H1 (cell line): ENCODE results near the gene TMEM232. TPM values are rescaled to one million over a fixed set of nuclear protein-coding genes. Genes with fewer than 3 reads are reported as not detected.

ENCODE experiments used
- CTCF ChIA-PET: fragments of 300-600 bp; sonication (Branson Sonifier 250); formaldehyde crosslinking; loops from one replicate; lab custom pipeline; 2021; ENCODE audit not compliant: partially characterized antibody; lab: Charles Lee
- POLR2A ChIA-PET: fragments of 300-600 bp; sonication (Branson Sonifier 250); formaldehyde crosslinking; loops from one replicate; lab custom pipeline; 2021; ENCODE audit warnings: inconsistent platforms; ENCODE audit not compliant: partially characterized antibody; lab: Charles Lee
- DNase-seq, 2 experiments: peaks; one replicate each; pipeline versions ENCODE4 v3.0.0 to v3.0.0-alpha.2; 2010 to 2022; ENCODE audit warnings: low spot score in 2 of 2, low read depth in 1 of 2, mixed read lengths in 1 of 2
- FAIRE-seq: peaks from 2 replicates; lab custom pipeline; 2011; peaks lifted over from hg19 to GRCh38; lab: Jason Lieb, UNC
- H2AFZ ChIP-seq: 2 replicates; pipeline ENCODE4 v1.8.1; 2012; ENCODE audit warnings: low read length, inconsistent platforms
- H2AK5ac ChIP-seq: 2 replicates; pipeline ENCODE4 v1.6.1; 2013; ENCODE audit warnings: low read depth, low read length
- H2BK120ac ChIP-seq: replicated peaks from 2 replicates; pipeline ENCODE3; 2013; ENCODE audit warnings: low read depth, low read length, inconsistent platforms
- H2BK12ac ChIP-seq: 2 replicates; pipeline ENCODE4 v1.6.1; 2013; ENCODE audit warnings: low read depth, low read length
- H2BK15ac ChIP-seq: 2 replicates; pipeline ENCODE4 v1.6.1; 2013; ENCODE audit warnings: low read length
- H2BK20ac ChIP-seq: 2 replicates; pipeline ENCODE4 v1.6.1; 2013; ENCODE audit warnings: low read length
- H2BK5ac ChIP-seq: 2 replicates; pipeline ENCODE4 v1.6.1; 2013; ENCODE audit warnings: low read depth, low read length
- H3K14ac ChIP-seq: 2 replicates; pipeline ENCODE4 v1.6.1; 2013; ENCODE audit warnings: inconsistent platforms; ENCODE audit not compliant: insufficient read length
- H3K18ac ChIP-seq: 2 replicates; pipeline ENCODE4 v1.6.1; 2013; ENCODE audit warnings: low read length; ENCODE audit errors: extremely low read depth
- H3K23ac ChIP-seq: 2 replicates; pipeline ENCODE4 v1.6.1; 2013; ENCODE audit warnings: inconsistent platforms; ENCODE audit not compliant: insufficient read length
- H3K23me2 ChIP-seq: 2 replicates; pipeline ENCODE4 v1.6.1; 2013; ENCODE audit warnings: low read depth, low read length
- H3K27ac ChIP-seq: 2 replicates; pipeline ENCODE4 v1.6.1; 2011; ENCODE audit warnings: low read depth, low read length, inconsistent platforms
- H3K27me3 ChIP-seq, 4 experiments: replicated peaks in 1 of 4; 1 replicate in 1 of 4; 2 replicates in 3 of 4; pipeline versions ENCODE4 v1.6.1 to v1.8.1; 2011 to 2013; ENCODE audit warnings: low read length in 3 of 4, mild to moderate bottlenecking in 3 of 4, inconsistent platforms in 2 of 4, mixed read lengths in 2 of 4, moderate library complexity in 1 of 4; ENCODE audit not compliant: control insufficient read depth in 3 of 4, insufficient read depth in 3 of 4; ENCODE audit errors: extremely low read depth in 1 of 4
- H3K36me3 ChIP-seq, 4 experiments: 2 replicates each; pipeline versions ENCODE4 v1.6.1 to v1.8.1; 2011 to 2013; ENCODE audit warnings: mild to moderate bottlenecking in 4 of 4, low read length in 3 of 4, moderate library complexity in 2 of 4, control low read depth in 1 of 4, inconsistent platforms in 1 of 4; ENCODE audit not compliant: insufficient read depth in 4 of 4, control insufficient read depth in 2 of 4
- H3K4ac ChIP-seq: replicated peaks from 2 replicates; pipeline ENCODE3; 2013; ENCODE audit warnings: low read length, low read depth, mixed read lengths, inconsistent platforms; ENCODE audit not compliant: insufficient read length
- H3K4me1 ChIP-seq, 4 experiments: replicated peaks in 1 of 4; 1 replicate in 1 of 4; 2 replicates in 3 of 4; pipeline versions ENCODE4 v1.6.1 to v1.8.1; 2011 to 2013; ENCODE audit warnings: low read length in 3 of 4, inconsistent platforms in 2 of 4, mixed read lengths in 1 of 4; ENCODE audit not compliant: insufficient read depth in 4 of 4, control insufficient read depth in 3 of 4
- H3K4me2 ChIP-seq, 2 experiments: 2 replicates each; pipeline versions ENCODE4 v1.6.1 to v1.8.1; 2011 to 2013; ENCODE audit warnings: low read depth in 2 of 2, low read length in 2 of 2, control low read depth in 1 of 2, inconsistent platforms in 1 of 2, mild to moderate bottlenecking in 1 of 2; ENCODE audit not compliant: insufficient read depth in 1 of 2
- H3K4me3 ChIP-seq, 4 experiments: fragments of 200-600, 300-600 bp in 1 of 4; sonication (generic), shearing (Covaris generic), sonication (Bioruptor Twin) in 1 of 4; 2 replicates each; pipeline versions ENCODE4 v1.5.1 to v1.8.1; 2011 to 2016; ENCODE audit warnings: low read length in 4 of 4, low read depth in 3 of 4, control low read depth in 2 of 4, inconsistent platforms in 2 of 4, mild to moderate bottlenecking in 2 of 4, mixed read lengths in 1 of 4, moderate library complexity in 1 of 4; ENCODE audit not compliant: insufficient read depth in 2 of 4; ENCODE audit errors: extremely low read depth in 1 of 4
- H3K56ac ChIP-seq: replicated peaks from 2 replicates; pipeline ENCODE3; 2013; ENCODE audit warnings: low read depth, mild to moderate bottlenecking, mixed read lengths, low read length, inconsistent platforms; ENCODE audit not compliant: insufficient read length
- H3K79me1 ChIP-seq: 2 replicates; pipeline ENCODE4 v1.6.1; 2013; ENCODE audit warnings: low read depth, low read length, control low read depth
- H3K79me2 ChIP-seq, 2 experiments: 2 replicates each; pipeline versions ENCODE4 v1.6.1 to v1.8.1; 2012 to 2013; ENCODE audit warnings: low read length in 2 of 2, mild to moderate bottlenecking in 2 of 2, inconsistent platforms in 1 of 2; ENCODE audit not compliant: insufficient read depth in 2 of 2, control insufficient read depth in 1 of 2
- H3K9ac ChIP-seq, 4 experiments: replicated peaks in 1 of 4; 1 replicate in 1 of 4; 2 replicates in 3 of 4; pipeline versions ENCODE4 v1.6.1 to v1.8.1; 2011 to 2013; ENCODE audit warnings: low read depth in 3 of 4, low read length in 3 of 4, control low read depth in 2 of 4, mild to moderate bottlenecking in 2 of 4, moderate library complexity in 2 of 4, inconsistent platforms in 1 of 4; ENCODE audit errors: extremely low read depth in 1 of 4
- H3K9me3 ChIP-seq, 2 experiments: 2 replicates each; pipeline versions ENCODE4 v1.6.1 to v1.8.1; 2012 to 2013; ENCODE audit warnings: mild to moderate bottlenecking in 2 of 2, moderate library complexity in 2 of 2, control low read depth in 1 of 2, inconsistent platforms in 1 of 2, low read depth in 1 of 2, low read length in 1 of 2, mixed read lengths in 1 of 2; ENCODE audit not compliant: insufficient read depth in 2 of 2
- H4K20me1 ChIP-seq, 2 experiments: replicated peaks in 1 of 2; 2 replicates each; pipeline versions ENCODE3 to v1.8.1; 2011 to 2013; ENCODE audit warnings: inconsistent platforms in 2 of 2, low read length in 2 of 2, mild to moderate bottlenecking in 1 of 2; ENCODE audit not compliant: insufficient read depth in 2 of 2, control insufficient read depth in 1 of 2
- H4K5ac ChIP-seq: 2 replicates; pipeline ENCODE4 v1.6.1; 2013; ENCODE audit warnings: low read length, low read depth, mixed read lengths, inconsistent platforms; ENCODE audit not compliant: insufficient read length
- H4K8ac ChIP-seq: 2 replicates; pipeline ENCODE4 v1.8.0; 2013; ENCODE audit warnings: mild to moderate bottlenecking, moderate library complexity, low read length, inconsistent platforms; ENCODE audit not compliant: insufficient read depth; ENCODE audit errors: extremely low read depth
- H4K91ac ChIP-seq: replicated peaks from 2 replicates; pipeline ENCODE3; 2013; ENCODE audit warnings: low read length, mixed read lengths, inconsistent platforms; ENCODE audit not compliant: insufficient read length
- CTCF ChIP-seq, 3 experiments: IDR thresholded peaks; 1 replicate in 2 of 3; 2 replicates in 1 of 3; pipeline versions ENCODE4 v1.5.1 to v1.6.1; 2011; ENCODE audit warnings: low read length in 3 of 3, mild to moderate bottlenecking in 3 of 3, inconsistent platforms in 2 of 3, low read depth in 1 of 3, moderate library complexity in 1 of 3; ENCODE audit not compliant: insufficient read depth in 1 of 3; ENCODE audit errors: control extremely low read depth in 1 of 3
- POLR2A ChIP-seq, 2 experiments: IDR thresholded peaks; 1 replicate in 1 of 2; 2 replicates in 1 of 2; pipeline ENCODE4 v1.6.1; 2011; ENCODE audit warnings: low read depth in 2 of 2, low read length in 2 of 2, mild to moderate bottlenecking in 2 of 2; ENCODE audit errors: control extremely low read depth in 1 of 2
- RAD21 ChIP-seq, 2 experiments: IDR thresholded peaks in 1 of 2; conservative IDR thresholded peaks in 1 of 2; 2 replicates each; pipeline ENCODE4 v1.6.1; 2011; ENCODE audit warnings: low read depth in 2 of 2, low read length in 2 of 2, improper control_type of control experiment in 1 of 2, inconsistent platforms in 1 of 2, mild to moderate bottlenecking in 1 of 2, moderate library complexity in 1 of 2
- WGBS, 2 experiments: shearing (Covaris generic) in 1 of 2; methylation state at CpG; one replicate each; pipeline versions ENCODE4 v1.1.6 to v1.1.7; 2013 to 2015; ENCODE audit warnings: low lambda C conversion rate in 2 of 2, mixed read lengths in 2 of 2, inconsistent platforms in 1 of 2, low coverage in 1 of 2, missing lambda C conversion rate in 1 of 2; ENCODE audit not compliant: insufficient replicate concordance in 2 of 2, insufficient coverage in 1 of 2, insufficient read length in 1 of 2; ENCODE audit errors: extremely low coverage in 1 of 2, missing lambda C conversion rate in 1 of 2; 5-methylcytosine and 5-hydroxymethylcytosine counted together
- polyA plus RNA-seq, 7 experiments: library from polyadenylated mRNA; depleted of rRNA in 3 of 7; stranded (reverse) in 5 of 7; unstranded in 2 of 7; fragments of >200 nt in 5 of 7; fragments of 200-250 nt in 2 of 7; gene quantifications; 1 replicate in 5 of 7; 2 replicates in 1 of 7; 4 replicates in 1 of 7; pipeline versions ENCODE4 v1.2.1 to v1.2.3, GENCODE V29; 2011 to 2013; ENCODE audit warnings: missing spikeins in 2 of 7, mixed read lengths in 2 of 7
- total RNA-seq: library from RNA; stranded (reverse); fragmentation: NEBNext Ultra II Directional; extraction: Animal tissue kit (Norgen Biotek cat#: 25700); gene quantifications from 2 replicates; pipeline ENCODE4 v1.2.1, GENCODE V29; 2021

Gene TMEM232
- total and polyA plus RNA-seq, 2 of the 8 experiments (the other 6 are each of a cell fraction or from before 2014, with no cell fraction given), result 0.38 to 1.3 TPM

GRCh38 chr5:110414360-110414759 is 312.1 kb downstream of the TMEM232 start:
- no peak overlapping the region for H4K91ac ChIP-seq
- TF ChIP-seq RAD21 (IDR thresholded peaks at IDR 0.05 in 1 of 2, conservative IDR thresholded peaks at IDR 0.05 in 1 of 2; ENCODE audit: low read depth in 2 of 2, low read length in 2 of 2), result peak; percentile 19 to 47; a peak in 3 of 4 replicates
- TF ChIP-seq POLR2A (IDR thresholded peaks at IDR 0.05; ENCODE audit: control extremely low read depth in 1 of 2, low read depth in 2 of 2, low read length in 2 of 2), result no peak
- peak in 2 of 3 experiments; percentile 23 to 28; a peak in 2 of 4 replicates for TF ChIP-seq CTCF (IDR thresholded peaks at IDR 0.05; ENCODE audit: control extremely low read depth in 1 of 3, insufficient read depth in 1 of 3, low read depth in 1 of 3, low read length in 3 of 3)
- no peak overlapping the region for H3K14ac ChIP-seq
- no peak overlapping the region for H3K4me3 ChIP-seq
- 0 out of 2 replicates have a peak overlapping the region, but pooled peaks have one; percentile 26 for H2AFZ ChIP-seq
- no peaks in the 10 kb centered on the region for H3K79me1 ChIP-seq
- no peaks in the 10 kb centered on the region for H3K27me3 ChIP-seq
- H3K9ac ChIP-seq, result no peak overlapping the region
- no peaks in the 10 kb centered on the region for H3K23me2 ChIP-seq
- no peaks in the 10 kb centered on the region for H3K79me2 ChIP-seq
- no peaks in the 10 kb centered on the region for H3K9me3 ChIP-seq
- H2BK5ac ChIP-seq, result no peak overlapping the region
- H4K20me1 ChIP-seq, result no peaks in the 10 kb centered on the region
- no peak overlapping the region for H4K5ac ChIP-seq
- H2BK12ac ChIP-seq, result no peak overlapping the region
- DNase-seq (no peak), FAIRE-seq (no peak)
- H3K4me2 ChIP-seq, result no peak overlapping the region
- no peak overlapping the region for H2BK15ac ChIP-seq
- no peak overlapping the region for H2BK20ac ChIP-seq
- no peaks in the 10 kb centered on the region; a peak in 1 of 7 replicates for H3K4me1 ChIP-seq
- no peaks in the 10 kb centered on the region for H3K36me3 ChIP-seq
- H3K18ac ChIP-seq, result no peak overlapping the region
- no peak overlapping the region for H3K4ac ChIP-seq
- ChIA-PET POLR2A (no interaction called here), CTCF (interaction anchor here (0.6 to 4.1 kb wide), 16 partner anchors 9 to 432 kb away, joined by 3 to 22 read pairs (median 4); no protein-coding TSS in a partner anchor)
- no peak overlapping the region for H2AK5ac ChIP-seq
- no peak overlapping the region for H2BK120ac ChIP-seq
- WGBS, 2 experiments, result 55% methylated on average over 2 of the region's 2 CpGs; no CpG with 5 or more reads in 1 of the 2 experiments
- no peak overlapping the region for H3K56ac ChIP-seq
- H3K27ac ChIP-seq, result no peak overlapping the region
- no peak overlapping the region for H4K8ac ChIP-seq
- no peak overlapping the region for H3K23ac ChIP-seq
